GM18519 (cell line): Measurements from ENCODE around the gene TMEM250.
"Not testable (repeated sequence)": the region's sequence is repeated elsewhere in the genome, so short reads cannot be mapped to it uniquely, and the experiment has no call there.

Experiments
- ATAC-seq: cut with Tn5 transposase; IDR thresholded peaks from one replicate; pipeline ENCODE4 v1.9.1; 2021; ENCODE audit warnings: mild to moderate bottlenecking, moderate library complexity; ENCODE audit not compliant: unreplicated experiment, low FRiP score

TMEM250 gene

GRCh38 chr9:136114610-136115009, 4.1 kb downstream of the TMEM250 start:
- no peak for ATAC-seq

- ATAC-seq, result no peak
These were observed 6.1 kb downstream of the TMEM250 start for GRCh38 chr9:136112541-136112940.

GRCh38 chr9:136111910-136112309, 6.8 kb downstream of the TMEM250 start:
- ATAC-seq, result no peak

GRCh38 chr9:136111190-136111589, 7.5 kb downstream of the TMEM250 start:
- ATAC-seq, result no peak

GRCh38 chr9:136110082-136111061, 8.3 kb downstream of the TMEM250 start:
- ATAC-seq, result no peak

GRCh38 chr9:136109351-136110081, 9.2 kb downstream of the TMEM250 start:
- ATAC-seq, result peak; percentile 66

- no peak for ATAC-seq
These were observed 9.9 kb downstream of the TMEM250 start for GRCh38 chr9:136108648-136109266.

- ATAC-seq, result no peak
These were observed 10.6 kb downstream of the TMEM250 start for GRCh38 chr9:136107953-136108647.

- no peak for ATAC-seq
These were observed 11.3 kb downstream of the TMEM250 start for GRCh38 chr9:136107155-136107952.

- no peak for ATAC-seq
These were observed 13.1 kb downstream of the TMEM250 start for GRCh38 chr9:136105398-136106135.

- ATAC-seq, result no peak
These were observed 13.8 kb downstream of the TMEM250 start for GRCh38 chr9:136104916-136105315.

- ATAC-seq, result no peak
These were observed 14.2 kb downstream of the TMEM250 start for GRCh38 chr9:136104488-136104800.

- no peak for ATAC-seq
These were observed 14.8 kb downstream of the TMEM250 start for GRCh38 chr9:136103651-136104487.

GRCh38 chr9:136101615-136102074, 17.0 kb downstream of the TMEM250 start:
- ATAC-seq, result not testable (repeated sequence)

- no peak for ATAC-seq
These were observed 17.7 kb downstream of the TMEM250 start for GRCh38 chr9:136100700-136101614.

- no peak for ATAC-seq
These were observed 19.1 kb downstream of the TMEM250 start for GRCh38 chr9:136099542-136099941.

- no peak for ATAC-seq
These were observed 19.8 kb downstream of the TMEM250 start for GRCh38 chr9:136098844-136099243.
